Measurements from ENCODE around the gene ZRANB1. TPM values are rescaled to one million over a fixed set of nuclear protein-coding genes. Genes with fewer than 3 reads are reported as not detected.

ZRANB1 gene
- total and polyA plus RNA-seq, 2 of the 4 experiments (the other 2 are of a cell fraction): 11.2 to 24.7 TPM

- no peak for DNase-seq
- H2AK9ac ChIP-seq (replicated peaks; ENCODE audit: low read depth, low read length, poor library complexity): no peak overlapping the region
- H3K79me1 ChIP-seq (ENCODE audit: low read depth in 1 of 2, low read length in 2 of 2): peaks cover 42 to 97% of the 10 kb centered on the region in 2 experiments
- H3K9me3 ChIP-seq (ENCODE audit: control insufficient read depth, insufficient read depth, low read length): no peaks in the 10 kb centered on the region
- H3K4me2 ChIP-seq (ENCODE audit: low read depth, low read length): no peak overlapping the region
- H2BK20ac ChIP-seq (ENCODE audit: low read depth, low read length): no peak overlapping the region
- H3K27ac ChIP-seq (ENCODE audit: insufficient read depth, low read length): no peak overlapping the region
- H2BK5ac ChIP-seq (ENCODE audit: low read depth, low read length, poor library complexity, severe bottlenecking): no peak overlapping the region
- peaks cover 24% of the 10 kb centered on the region for H3K4me1 ChIP-seq (ENCODE audit: control insufficient read depth, insufficient read depth, low read length)
- H3K4me3 ChIP-seq (ENCODE audit: insufficient read depth, low read depth, low read length): no peak overlapping the region
- no peak overlapping the region for H2BK15ac ChIP-seq (ENCODE audit: low read depth, low read length)
- ATAC-seq (ENCODE audit: low read depth): no peak
- intact Hi-C loops (cut with micrococcal nuclease) (no loop called here), dilution Hi-C loops (cut with HindIII; ENCODE audit: low sequenced_read_pairs, unreplicated experiment) (no loop called here), in situ Hi-C loops (cut with MboI; ENCODE audit: low sequenced_read_pairs) (no loop called here)
- peaks cover 96% of the 10 kb centered on the region for H4K20me1 ChIP-seq (ENCODE audit: insufficient read depth, low read length)
- TF ChIP-seq MAFK (IDR thresholded peaks at IDR 0.05; ENCODE audit: low read depth, low read length) (no peak), ELK1 (IDR thresholded peaks at IDR 0.05; ENCODE audit: borderline replicate concordance, low read depth, low read length) (no peak), NFE2L2 (IDR thresholded peaks at IDR 0.05; ENCODE audit: low read depth, low read length) (no peak), BHLHE40 (IDR thresholded peaks at IDR 0.05; ENCODE audit: low read depth, low read length) (no peak), CHD1 (IDR thresholded peaks at IDR 0.05; ENCODE audit: low read depth, low read length) (no peak)
- peaks cover 29% of the 10 kb centered on the region for H3K9me1 ChIP-seq (ENCODE audit: insufficient read depth, low read length)
- 70 to 100% methylated on average over 2 to 3 of the region's 16 CpGs for WGBS, 2 experiments (ENCODE audit: extremely low coverage in 2 of 2, insufficient read length in 1 of 2)
- no peak overlapping the region for H2AK5ac ChIP-seq (ENCODE audit: low read depth, low read length)
- no peak overlapping the region for H2AFZ ChIP-seq (replicated peaks; ENCODE audit: low read length, poor library complexity)
- no peak overlapping the region for H2BK120ac ChIP-seq (ENCODE audit: low read depth, low read length)
- BruUV-seq (replicated peaks): no TSS peak
- H4K91ac ChIP-seq (ENCODE audit: insufficient read depth, low read depth, low read length): no peak overlapping the region
- peaks cover 24% of the 10 kb centered on the region for H3K36me3 ChIP-seq (ENCODE audit: control insufficient read depth, insufficient read depth, low read length)
- H3K56ac ChIP-seq (ENCODE audit: extremely low read depth, insufficient read depth, low read length): no peak overlapping the region
- H3K18ac ChIP-seq (ENCODE audit: low read depth, low read length): no peak overlapping the region
- H3K27me3 ChIP-seq (ENCODE audit: control insufficient read depth, insufficient read depth, low read length): no peaks in the 10 kb centered on the region
- ChIA-PET POLR2A (ENCODE audit: unreplicated experiment) (no interaction called here), CTCF (no interaction called here)
- no peak overlapping the region for H3K4ac ChIP-seq (ENCODE audit: low read depth, low read length)
- H3K9ac ChIP-seq (ENCODE audit: low read depth, low read length): no peak overlapping the region
- H4K8ac ChIP-seq (ENCODE audit: low read depth in 2 of 2, low read length in 2 of 2): no peak overlapping the region
- no peak overlapping the region for H3K14ac ChIP-seq (replicated peaks; ENCODE audit: low read depth, low read length)
- 0 out of 2 replicates have a peak overlapping the region, but pooled peaks have one; percentile 19 for H3K23ac ChIP-seq (ENCODE audit: low read depth, low read length)
- no peak overlapping the region for H4K5ac ChIP-seq (ENCODE audit: low read depth, low read length)
These were observed 82.7 kb downstream of the ZRANB1 start for GRCh38 chr10:125024497-125025234.

Data from IMR-90 (cell line).